RWPE2 (cell line): ENCODE results near the gene UGT3A1.

ENCODE experiments used
- ATAC-seq: fragments of 200-7000 bp; cut with Tn5 transposase; 3 replicates; pipeline ENCODE4 v1.9.1; 2021; ENCODE audit warnings: low read depth
- DNase-seq: peaks from one replicate; pipeline ENCODE4 v3.0.0-alpha.2; 2020; ENCODE audit warnings: low spot score
- H3K27ac ChIP-seq: fragments of 450-650 bp; 2 replicates; pipeline ENCODE4 v1.5.1; 2017; ENCODE audit warnings: mild to moderate bottlenecking; ENCODE audit not compliant: poor library complexity, severe bottlenecking
- H3K27me3 ChIP-seq: fragments of 250-450 bp; sonication (Bioruptor Pico); 2 replicates; pipeline ENCODE4 v1.5.1; 2021; ENCODE audit warnings: mild to moderate bottlenecking, moderate library complexity; ENCODE audit not compliant: insufficient read depth, poor library complexity, severe bottlenecking
- H3K36me3 ChIP-seq: fragments of 250-450 bp; sonication (Bioruptor Pico); 2 replicates; pipeline ENCODE4 v1.5.1; 2020; ENCODE audit warnings: low read depth, mild to moderate bottlenecking, moderate library complexity
- H3K4me1 ChIP-seq: fragments of 250-450 bp; sonication (Bioruptor Pico); 2 replicates; pipeline ENCODE4 v1.5.1; 2021; ENCODE audit warnings: mild to moderate bottlenecking, moderate library complexity; ENCODE audit not compliant: insufficient read depth, poor library complexity, severe bottlenecking
- H3K4me3 ChIP-seq: fragments of 250-450 bp; sonication (Bioruptor Pico); 2 replicates; pipeline ENCODE4 v1.5.1; 2021; ENCODE audit warnings: mild to moderate bottlenecking, moderate library complexity; ENCODE audit not compliant: severe bottlenecking
- H3K9me3 ChIP-seq: fragments of 250-450 bp; sonication (Bioruptor Pico); 2 replicates; pipeline ENCODE4 v1.5.1; 2021; ENCODE audit warnings: mild to moderate bottlenecking, moderate library complexity; ENCODE audit not compliant: severe bottlenecking
- TF ChIP-seq, protein P1 (sequence below): fragments of 450-650 bp; IDR thresholded peaks from one replicate; pipeline ENCODE4 v1.5.1; 2017; ENCODE audit warnings: mild to moderate bottlenecking, moderate library complexity; ENCODE audit not compliant: poor library complexity, severe bottlenecking

The UGT3A1 gene

DNA sequence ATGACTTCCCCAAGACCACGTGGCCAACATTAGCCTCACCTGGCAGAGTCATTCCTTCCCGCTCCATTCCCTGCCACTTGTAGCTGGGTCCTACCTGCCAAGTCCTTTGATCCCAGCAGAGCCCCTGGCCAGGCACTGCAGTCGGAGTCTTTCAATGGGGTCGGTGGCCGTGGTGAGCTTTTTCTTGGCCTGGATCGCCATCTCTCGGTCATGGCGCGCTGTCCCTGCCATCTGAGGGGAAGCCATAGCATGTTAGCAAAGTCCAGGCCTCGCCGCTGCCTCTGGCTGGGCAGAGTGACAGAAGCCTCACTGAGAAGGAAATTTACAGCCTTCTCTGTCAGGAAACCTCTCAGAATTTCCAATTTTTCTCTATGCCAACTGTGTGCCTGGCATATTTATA lies 70.3 kb downstream of the UGT3A1 start:
- DNase-seq = no peak
- ATAC-seq = no peak
- Histone ChIP-seq H3K4me3 (no peak overlapping the region), H3K27ac (peak overlapping the region; percentile 82), H3K9me3 (no peaks in the 10 kb centered on the region), H3K27me3 (no peaks in the 10 kb centered on the region), H3K36me3 (no peaks in the 10 kb centered on the region), H3K4me1 (peaks cover 24% of the 10 kb centered on the region)
- TF ChIP-seq, protein P1, sequence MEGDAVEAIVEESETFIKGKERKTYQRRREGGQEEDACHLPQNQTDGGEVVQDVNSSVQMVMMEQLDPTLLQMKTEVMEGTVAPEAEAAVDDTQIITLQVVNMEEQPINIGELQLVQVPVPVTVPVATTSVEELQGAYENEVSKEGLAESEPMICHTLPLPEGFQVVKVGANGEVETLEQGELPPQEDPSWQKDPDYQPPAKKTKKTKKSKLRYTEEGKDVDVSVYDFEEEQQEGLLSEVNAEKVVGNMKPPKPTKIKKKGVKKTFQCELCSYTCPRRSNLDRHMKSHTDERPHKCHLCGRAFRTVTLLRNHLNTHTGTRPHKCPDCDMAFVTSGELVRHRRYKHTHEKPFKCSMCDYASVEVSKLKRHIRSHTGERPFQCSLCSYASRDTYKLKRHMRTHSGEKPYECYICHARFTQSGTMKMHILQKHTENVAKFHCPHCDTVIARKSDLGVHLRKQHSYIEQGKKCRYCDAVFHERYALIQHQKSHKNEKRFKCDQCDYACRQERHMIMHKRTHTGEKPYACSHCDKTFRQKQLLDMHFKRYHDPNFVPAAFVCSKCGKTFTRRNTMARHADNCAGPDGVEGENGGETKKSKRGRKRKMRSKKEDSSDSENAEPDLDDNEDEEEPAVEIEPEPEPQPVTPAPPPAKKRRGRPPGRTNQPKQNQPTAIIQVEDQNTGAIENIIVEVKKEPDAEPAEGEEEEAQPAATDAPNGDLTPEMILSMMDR = no peak

DNA sequence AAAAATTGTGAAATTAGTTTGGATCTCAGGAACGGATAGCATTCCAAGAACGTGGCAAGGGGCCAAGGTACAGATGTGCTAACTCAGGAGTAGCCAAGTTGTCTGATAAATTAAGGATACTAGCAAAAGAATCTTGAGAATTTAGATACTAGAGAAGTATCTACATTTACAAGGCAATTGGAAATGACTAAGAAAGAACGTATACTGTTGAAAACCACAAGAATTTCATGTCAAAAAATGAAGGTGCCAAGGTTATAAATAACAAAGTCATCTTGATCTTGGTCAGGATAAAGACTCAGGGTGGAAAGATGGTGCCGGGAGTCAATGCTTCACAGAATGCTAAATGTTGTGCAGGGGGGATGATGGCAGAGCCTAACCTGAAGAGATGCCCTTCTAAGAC lies 72.0 kb downstream of the UGT3A1 start:
- Histone ChIP-seq H3K9me3 (no peaks in the 10 kb centered on the region), H3K4me3 (no peak overlapping the region), H3K36me3 (no peaks in the 10 kb centered on the region), H3K27ac (peak overlapping the region; percentile 82), H3K4me1 (peaks cover 18% of the 10 kb centered on the region), H3K27me3 (no peaks in the 10 kb centered on the region)
- TF ChIP-seq, protein P1 = no peak
- peak; percentile 96 for DNase-seq
- ATAC-seq = peak; percentile 80

DNA sequence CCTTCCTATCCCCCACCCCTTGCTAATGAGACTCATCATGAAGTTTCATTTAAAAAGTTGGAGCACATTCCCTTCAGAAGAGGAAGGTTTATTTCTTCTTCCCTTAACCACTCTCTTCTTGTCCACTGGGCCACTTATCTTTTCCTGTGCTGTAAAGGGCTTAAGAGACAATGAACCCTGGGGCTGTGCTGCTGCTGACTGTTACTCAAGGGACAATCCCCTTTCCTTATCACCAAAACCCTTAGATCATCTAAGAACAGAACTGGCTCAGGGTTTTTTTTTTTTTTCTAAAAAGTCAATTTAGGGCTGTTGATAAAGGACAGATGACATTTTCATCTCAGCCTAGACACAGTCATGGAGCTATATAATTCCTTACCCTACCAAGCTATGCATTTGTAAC lies 82.4 kb downstream of the UGT3A1 start:
- no peak for DNase-seq
- no peaks in the 10 kb centered on the region for H3K9me3 ChIP-seq

DNA sequence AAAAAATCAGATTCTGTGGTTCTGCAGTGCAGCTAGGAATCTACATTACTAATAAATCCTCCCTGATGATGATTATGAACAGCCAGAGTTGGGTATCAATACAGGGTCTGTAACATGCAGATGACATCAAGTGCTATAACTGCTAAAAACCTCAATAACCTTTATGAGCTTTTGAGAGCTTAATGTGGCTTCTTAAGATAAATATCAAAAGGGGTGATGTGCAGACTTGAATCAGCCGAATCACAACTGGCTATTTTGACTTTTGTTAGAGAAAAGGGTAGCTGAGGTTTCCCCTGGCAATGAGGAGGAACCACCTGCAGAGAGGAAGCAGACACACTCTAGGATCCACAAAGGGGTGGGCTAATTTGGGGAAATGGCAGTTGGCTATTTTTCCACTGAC lies 83.0 kb downstream of the UGT3A1 start:
- H3K36me3 ChIP-seq = no peaks in the 10 kb centered on the region
- no peaks in the 10 kb centered on the region for H3K9me3 ChIP-seq
- no peak overlapping the region for H3K27ac ChIP-seq
- TF ChIP-seq, protein P1 = no peak
- H3K27me3 ChIP-seq = no peaks in the 10 kb centered on the region
- DNase-seq (no peak), ATAC-seq (no peak)
- H3K4me3 ChIP-seq = no peak overlapping the region
- no peaks in the 10 kb centered on the region for H3K4me1 ChIP-seq

More for the DNA sequence above, 82.4 kb downstream of the UGT3A1 start:
- Histone ChIP-seq H3K27ac (no peak overlapping the region), H3K36me3 (no peaks in the 10 kb centered on the region), H3K27me3 (no peaks in the 10 kb centered on the region), H3K4me1 (no peaks in the 10 kb centered on the region), H3K4me3 (no peak overlapping the region)
- no peak for ATAC-seq
- TF ChIP-seq, protein P1 = no peak

DNA sequence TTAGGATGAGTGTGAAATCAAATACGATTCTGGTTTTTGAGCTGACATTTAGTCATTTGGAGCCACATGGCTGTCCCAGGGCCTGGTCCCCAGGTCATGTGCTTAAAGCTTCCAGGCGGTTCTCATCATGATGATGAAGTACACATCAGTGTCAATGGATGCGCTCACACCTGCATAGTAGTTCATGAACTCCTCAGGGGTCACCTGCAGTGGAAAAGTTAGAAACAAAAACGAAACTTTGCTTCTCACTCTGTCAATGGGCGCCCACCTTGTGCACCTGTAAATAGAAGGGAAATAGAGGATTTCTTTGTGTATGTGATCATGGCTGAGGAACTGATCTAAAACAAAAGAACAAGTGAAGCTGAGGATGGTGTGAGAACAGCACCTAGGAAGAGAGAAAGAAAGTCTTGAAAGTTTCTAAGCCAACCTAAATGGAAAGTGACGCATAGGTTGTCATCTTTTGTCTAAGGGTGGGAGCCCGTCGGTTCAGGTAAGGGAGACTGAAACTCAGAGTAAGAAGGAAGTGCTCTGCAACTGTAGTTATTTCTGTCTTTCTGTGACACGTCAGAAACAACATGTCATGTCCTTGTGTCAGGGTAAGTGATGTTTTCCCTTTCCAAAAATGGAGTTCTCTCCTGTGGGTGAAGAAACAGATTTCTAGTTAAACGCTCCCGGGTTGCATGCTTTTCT lies 86.6 kb downstream of the UGT3A1 start:
- Histone ChIP-seq H3K27ac (no peak overlapping the region), H3K27me3 (no peaks in the 10 kb centered on the region), H3K4me3 (no peak overlapping the region), H3K9me3 (no peaks in the 10 kb centered on the region), H3K4me1 (no peaks in the 10 kb centered on the region), H3K36me3 (no peaks in the 10 kb centered on the region)
- DNase-seq (no peak), ATAC-seq (no peak)
- TF ChIP-seq, protein P1 = no peak
